Stimulated activated CD4-positive, alpha-beta T cell treated with anti-CD3 and anti-CD28 coated beads, Interleukin-4, amount 100 ng/mL, for 24 hours (primary cell): ENCODE measurements around the gene TFF1.
A peak's percentile ranks its signal among the peaks of the same experiment; 100 is the strongest.

Experiments used
- DNase-seq: peaks from one replicate; pipeline ENCODE4 v3.0.0-alpha.2; 2020

TFF1 gene

GRCh38 chr21:42360317-42360716 is 6.0 kb downstream of the TFF1 start:
- peak; percentile 26 for DNase-seq

DNA sequence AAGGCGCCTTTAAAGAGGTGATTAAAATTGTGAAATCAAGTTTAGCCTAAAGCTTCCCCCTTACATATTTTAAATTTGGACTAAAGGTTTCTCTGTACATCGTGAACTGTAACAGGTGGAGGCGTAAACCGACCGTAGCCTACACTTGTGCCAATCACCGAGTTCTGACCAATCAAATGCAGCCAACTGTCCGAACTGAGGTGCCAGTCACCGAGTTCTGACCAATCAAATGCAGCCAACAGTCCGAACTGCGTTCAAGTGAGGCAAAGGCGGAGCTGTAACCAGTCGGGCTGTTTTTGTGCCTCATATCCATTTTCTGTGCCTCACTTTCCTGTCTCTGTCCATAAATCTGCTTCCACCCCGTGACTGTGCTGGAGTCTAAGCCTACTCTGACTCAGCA is 7.4 kb downstream of the TFF1 start:
- no peak for DNase-seq

GRCh38 chr21:42358261-42358660 is 8.1 kb downstream of the TFF1 start:
- no peak for DNase-seq

GRCh38 chr21:42357307-42357706 is 9.0 kb downstream of the TFF1 start:
- DNase-seq: no peak

DNA sequence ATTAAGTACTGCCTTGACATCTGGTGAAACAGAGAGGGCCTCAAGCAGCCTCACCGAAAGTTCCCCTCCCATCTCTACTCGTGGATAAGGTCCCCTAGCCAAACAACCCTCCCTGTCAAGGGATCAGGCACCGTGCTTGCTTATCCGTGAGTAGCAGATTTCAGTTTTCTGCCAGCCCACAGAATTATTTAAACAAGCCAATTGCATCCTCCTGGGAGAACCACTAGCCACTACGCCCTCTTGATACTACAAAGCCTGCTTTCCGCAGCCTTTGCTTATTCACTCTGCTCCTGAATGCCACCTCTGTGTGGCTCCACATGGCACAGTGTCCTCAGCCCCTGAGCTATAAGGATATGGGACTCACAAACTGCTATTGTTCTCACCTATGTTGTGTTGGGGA is 9.7 kb downstream of the TFF1 start:
- DNase-seq: no peak

DNA sequence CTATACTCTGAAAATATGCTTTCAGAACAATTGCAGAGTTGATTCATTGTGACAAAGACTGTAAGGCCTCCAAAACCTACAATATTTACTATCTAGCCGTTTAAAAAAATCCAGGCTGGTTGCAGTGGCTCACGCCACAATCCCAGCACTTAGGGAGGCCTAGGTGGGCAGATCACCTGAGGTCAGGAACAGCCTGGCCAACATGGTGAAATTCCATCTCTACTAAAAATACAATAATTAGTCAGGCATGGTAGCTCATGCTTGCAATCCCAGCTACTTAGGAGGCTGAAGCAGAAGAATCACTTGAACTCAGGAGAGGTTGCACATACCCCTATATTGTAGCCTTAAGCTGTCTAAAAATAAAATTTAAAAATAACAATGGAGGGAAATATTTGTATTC is 10.3 kb downstream of the TFF1 start:
- DNase-seq: no peak

- DNase-seq: no peak
These were observed 12.7 kb downstream of the TFF1 start for GRCh38 chr21:42353623-42354022.

DNA sequence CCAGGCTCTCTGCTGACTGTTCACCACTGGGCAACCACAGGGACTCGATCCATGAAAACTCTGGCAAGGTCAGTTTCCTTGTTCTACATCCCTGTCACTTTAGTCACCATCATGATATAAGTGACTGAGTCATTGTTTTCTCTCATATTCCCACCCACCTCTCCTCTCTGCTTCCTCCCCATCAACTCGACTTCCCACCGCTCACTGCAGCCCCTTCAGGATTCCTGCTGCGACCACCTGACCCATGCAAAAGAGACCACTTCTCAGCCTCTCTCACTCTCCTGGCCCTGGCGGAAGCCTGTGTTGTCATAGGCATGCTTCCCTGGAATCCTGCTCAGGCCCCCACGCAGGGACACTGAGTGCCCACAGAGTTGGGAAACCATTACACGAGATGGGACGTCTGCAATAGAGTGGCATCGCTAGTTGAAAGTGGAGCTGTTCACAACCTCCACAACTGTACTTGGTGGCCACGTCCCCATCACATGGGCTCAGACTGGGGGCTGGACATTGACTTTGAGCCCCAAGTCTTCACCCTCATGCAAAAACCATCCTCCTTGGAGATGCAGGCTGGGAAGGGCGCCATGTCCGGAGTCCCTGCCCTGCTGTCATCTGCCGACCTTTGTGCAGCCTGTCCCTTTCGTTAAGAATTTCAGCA is 13.8 kb downstream of the TFF1 start:
- no peak for DNase-seq

DNA sequence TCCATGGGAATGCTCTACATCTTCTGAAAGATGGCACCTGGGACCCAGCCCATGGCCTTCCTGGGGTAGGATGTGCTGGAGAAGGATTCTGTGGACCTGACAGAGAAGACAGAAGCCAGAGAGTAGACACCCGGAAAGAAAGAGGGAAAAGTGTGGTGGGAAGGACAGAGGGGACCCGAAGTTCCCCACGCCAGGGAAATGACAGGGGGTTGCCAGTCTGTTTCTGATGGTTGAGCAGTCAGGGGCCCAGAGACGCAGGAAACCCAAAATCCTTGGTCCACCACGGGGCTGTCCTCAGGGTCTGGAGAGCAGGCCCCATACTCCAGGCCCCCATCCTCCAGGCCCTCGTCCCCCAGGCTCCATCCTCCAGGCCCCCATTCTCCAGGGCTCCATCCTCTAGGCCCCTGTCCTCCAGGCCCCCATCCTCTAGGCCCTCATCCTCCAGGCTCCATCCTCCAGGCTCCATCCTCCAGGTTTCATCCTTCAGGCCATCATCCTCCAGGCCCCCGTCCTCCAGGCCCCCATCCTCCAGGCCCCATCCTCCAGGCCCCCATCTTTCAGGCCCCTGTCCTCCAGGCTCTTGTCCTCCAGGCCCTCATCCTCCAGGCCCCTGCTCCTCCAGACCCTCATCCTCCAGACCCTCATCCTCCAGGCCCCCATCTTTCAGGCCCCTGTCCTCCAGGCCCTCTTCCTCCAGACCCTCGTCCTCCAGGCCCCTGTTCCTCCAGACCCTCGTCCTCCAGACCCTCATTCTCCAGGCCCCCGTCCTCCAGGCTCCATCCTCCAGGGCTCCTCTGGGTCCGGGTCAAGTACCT is 14.5 kb downstream of the TFF1 start:
- DNase-seq: no peak

DNA sequence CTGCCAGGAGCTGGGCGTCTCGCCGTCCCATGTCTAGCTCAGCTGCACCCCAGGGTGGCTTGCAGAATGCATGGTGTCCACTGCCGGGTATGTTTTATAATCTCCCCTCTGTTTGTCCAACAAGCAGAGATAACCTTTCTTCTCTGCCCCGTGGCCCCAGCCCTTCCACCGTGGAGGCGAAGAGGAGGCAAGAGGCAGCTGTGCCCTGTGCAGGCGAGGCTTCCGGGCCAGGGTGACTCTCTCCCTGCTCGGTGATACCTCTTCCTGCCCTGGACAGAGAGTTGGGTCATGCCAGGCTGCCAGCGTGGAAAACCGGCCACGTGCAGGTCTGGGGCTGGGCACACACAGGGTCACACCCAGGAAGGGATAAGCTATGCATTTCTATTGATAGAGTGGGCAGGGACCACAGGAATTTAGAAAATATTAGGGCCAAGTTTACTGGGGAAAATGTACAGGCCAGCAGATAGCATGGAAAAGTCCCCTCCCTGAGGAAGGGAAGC is 15.4 kb downstream of the TFF1 start, which contains the start of gene TFF2:
TFF2 (minus strand) TSS at position 68 of the 500 bp plus-strand sequence; CDS start at position 31, 37 bp downstream.
- no peak for DNase-seq

DNA sequence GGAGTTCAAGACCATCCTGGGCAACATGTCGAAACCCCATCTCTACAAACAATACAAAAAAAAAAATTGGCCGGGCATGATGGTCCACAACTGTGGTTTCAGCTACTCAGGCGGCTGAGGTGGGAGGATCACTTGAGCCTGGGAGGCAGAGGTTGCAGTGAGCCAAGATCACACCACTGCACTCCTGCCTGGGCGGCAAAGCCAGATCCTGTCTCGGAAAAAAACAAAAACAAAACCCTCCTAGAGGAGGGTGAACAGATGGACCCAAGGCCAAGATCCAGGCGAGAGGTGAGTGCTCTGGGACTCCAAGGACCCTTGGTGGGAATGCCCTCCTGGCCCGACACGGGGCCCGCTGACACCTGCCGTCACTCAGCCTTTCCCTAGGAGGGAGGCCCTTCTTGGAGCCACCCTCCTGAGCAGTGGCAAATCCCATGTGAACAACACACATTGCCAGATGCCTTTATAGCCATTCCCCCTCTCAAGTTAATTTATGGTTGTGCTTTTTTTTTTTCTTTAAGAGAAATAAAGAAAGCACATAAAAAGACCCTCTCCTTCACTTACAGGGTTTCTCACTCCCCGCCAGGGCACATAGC is 15.9 kb downstream of the TFF1 start:
- no peak for DNase-seq

DNA sequence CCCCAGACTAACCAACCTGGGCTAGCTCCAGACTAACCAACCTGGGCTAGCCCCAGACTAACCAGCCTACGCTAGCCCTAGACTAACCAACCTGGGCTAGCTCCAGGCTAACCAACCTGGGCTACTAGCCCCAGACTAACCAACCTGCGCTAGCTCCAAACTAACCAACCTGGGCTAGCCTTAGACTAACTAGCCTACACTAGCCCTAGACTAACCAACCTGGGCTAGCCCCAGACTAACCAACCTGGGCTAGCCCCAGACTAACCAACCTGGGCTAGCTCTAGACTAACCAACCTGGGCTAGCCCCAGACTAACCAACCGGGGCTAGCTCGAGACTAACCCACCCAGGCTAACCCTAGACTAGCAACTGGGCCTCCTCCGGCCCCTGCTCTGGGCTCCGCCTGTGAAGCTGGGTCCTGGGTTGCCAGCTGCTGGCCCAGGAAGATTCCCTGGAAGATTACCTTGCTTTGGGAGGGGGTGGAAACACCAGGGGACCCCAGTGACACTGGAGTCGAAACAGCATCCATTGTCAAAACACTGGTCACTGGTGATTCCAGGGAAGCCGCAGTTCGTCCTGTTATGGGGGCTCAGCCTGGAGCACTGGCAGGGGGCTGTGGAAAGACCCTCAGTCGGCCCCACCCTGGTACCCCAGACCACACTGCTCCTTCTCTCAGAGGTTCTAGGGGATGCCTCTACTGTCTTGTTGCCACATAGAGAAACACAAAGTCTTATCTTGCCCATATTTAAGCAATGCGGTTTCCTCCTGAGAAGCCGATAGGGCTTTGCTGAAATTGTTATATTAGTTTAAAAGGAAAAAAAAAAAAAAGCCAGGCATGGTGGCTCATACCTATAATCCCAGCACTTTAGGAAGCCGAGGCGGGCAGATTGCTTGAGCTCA is 16.7 kb downstream of the TFF1 start:
- no peak for DNase-seq

DNA sequence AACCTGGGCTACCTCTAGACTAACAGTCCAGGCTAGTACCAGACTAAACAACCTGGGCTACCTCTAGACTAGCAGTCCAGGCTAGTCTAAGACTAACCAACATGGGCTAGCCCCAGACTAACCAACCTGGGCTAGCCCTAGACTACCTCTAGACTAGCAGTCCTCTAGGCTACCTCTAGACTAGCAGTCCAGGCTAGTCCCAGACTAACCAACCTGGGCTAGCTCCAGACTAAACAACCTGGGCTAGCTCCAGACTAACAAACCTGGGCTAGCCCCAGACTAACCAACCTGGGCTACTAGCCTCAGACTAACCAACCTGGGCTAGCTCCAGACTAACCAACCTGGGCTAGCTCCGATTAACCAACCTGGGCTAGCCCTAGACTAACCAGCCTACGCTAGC is 17.6 kb downstream of the TFF1 start:
- no peak for DNase-seq

DNA sequence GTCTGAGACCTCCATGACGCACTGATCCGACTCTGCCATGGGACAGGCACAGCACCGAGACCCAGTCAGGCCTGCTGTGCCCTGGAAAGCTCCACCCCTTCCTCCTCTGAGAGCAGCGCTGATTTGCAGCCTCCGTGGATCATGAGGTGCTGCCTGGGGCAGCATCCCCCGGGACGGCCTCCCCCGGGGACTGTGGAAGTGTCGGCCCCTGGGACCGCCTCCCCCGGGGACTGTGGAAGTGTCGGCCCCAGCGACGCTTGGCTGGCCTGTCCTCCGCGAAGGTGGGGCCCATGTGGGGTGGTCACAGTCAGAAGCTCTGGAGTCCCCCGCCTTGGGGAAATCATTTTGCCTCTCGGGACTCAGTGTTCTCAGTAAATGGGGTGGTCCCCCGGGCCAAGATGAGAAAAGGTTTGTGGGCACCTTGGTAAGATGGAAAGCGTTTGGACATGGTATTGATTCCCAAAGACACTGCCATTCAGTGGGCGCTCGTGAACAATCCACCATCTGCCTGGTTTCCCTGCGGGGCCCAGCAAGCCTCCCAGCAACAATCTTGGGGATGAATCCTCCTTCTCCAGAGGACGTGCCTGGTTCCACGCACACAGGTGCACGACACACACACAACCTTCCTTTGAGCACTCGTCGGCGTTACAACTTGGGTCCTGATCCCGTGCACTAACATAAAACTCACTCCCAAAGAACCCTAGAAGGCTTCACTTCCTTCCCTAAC is 18.6 kb downstream of the TFF1 start:
- DNase-seq: no peak

DNA sequence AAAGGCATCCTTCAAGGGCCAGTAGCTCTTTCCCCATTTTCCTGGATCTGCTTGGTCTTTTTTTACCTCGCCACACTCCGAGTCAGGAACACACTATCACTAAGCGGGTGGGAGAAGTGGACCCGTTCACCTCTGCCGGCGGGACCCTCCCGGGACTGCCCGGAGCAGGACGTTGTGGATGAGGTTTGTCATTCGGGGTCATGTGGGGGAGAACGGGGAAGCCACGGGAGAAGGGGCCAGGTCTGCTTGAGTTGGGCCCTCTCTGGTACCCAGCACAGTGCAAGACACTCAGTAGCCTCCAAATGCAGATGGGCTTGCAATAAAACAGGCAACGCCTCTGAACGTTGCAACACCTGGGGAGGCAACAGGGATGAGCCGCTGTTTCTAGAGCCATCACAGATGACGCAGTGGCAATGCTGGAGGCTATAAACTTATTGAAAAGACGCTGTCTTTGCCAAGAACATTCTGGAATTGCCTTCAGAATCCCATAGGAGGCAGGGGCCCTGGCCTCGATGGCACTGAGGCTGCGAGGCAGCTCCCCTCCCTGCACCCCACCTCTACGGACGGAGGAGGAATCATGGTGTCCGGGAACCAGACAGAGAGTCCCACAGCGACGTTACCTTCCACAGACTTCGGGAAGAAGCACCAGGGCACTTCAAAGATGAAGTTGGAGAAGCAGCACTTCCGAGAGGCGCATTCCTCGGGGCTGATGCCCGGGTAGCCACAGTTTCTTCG is 19.3 kb downstream of the TFF1 start:
- no peak for DNase-seq

DNA sequence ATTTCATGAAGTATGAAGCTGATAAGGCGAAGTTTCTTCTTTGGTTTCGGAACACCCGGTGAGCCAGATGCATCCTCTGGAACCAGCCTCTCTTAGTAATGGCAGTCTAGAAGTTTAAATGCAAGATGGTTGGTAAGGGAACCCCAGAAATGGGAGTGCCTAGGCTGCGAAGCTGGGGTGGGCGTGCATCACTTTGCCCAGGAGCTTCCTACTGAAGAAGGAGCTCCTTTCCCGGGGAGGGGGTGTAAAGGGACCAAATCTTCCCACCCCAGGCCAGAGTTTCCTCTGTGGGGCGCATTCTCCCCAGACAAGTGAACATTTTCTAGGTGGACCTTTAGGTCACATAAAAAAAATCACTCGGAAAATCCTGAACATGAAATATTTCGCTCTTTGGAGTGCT is 19.9 kb downstream of the TFF1 start:
- no peak for DNase-seq

DNA sequence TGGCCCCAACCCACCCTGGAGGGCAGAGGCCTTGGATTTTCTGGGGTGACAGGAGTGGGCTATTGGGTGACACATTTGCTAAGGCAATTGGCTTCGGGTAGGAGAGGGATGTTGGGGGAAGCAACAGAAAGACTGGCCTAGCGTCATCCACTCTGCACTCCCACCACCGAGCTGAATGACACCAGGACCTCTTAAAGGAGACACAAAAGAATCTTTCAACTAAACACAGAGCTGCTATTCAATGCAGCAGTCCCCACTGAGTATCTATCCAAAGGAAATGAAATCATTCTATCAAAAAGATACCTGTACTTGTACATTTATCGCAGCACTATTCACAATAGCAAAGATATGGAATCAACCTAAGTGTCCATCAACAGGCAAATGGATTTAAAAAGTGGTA is 21.7 kb downstream of the TFF1 start:
- DNase-seq: no peak

- no peak for DNase-seq
These were observed 22.3 kb downstream of the TFF1 start for GRCh38 chr21:42343963-42344510.

DNA sequence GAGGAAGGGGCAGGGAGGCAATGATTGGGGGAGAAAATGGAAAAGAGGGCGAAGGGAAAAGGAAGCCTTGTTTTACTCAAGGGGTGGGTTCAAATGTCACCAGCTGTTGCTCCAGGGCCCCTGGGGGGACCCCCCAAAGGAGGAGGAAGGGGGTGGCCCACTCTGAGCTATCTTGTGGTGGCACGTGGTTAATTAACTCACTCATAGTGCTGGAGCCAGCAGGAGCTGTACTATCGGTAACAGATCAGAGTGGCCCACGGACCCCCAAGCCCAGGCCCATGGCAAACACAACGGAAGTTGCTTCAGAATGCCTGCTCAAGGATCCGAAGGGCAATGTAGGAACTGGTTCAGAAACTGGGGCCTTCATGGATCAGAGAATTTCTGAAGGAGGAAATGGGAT is 22.8 kb downstream of the TFF1 start:
- no peak for DNase-seq

GRCh38 chr21:42343101-42343500 is 23.2 kb downstream of the TFF1 start:
- no peak for DNase-seq
